B cell (primary cell): ENCODE results near the gene MAN1A2.

Experiments
- EZH2 ChIP-seq: IDR thresholded peaks from 2 replicates; pipeline ENCODE4 v1.6.1; 2012; ENCODE audit warnings: borderline replicate concordance, low read depth, mild to moderate bottlenecking, moderate library complexity, low read length; ENCODE audit not compliant: insufficient read depth, poor library complexity, severe bottlenecking
- TF ChIP-seq, protein P1 (sequence below): fragments of 200-600 bp; IDR thresholded peaks from one replicate; pipeline ENCODE4 v1.8.0; 2022; ENCODE audit warnings: antibody characterized with exemption, mild to moderate bottlenecking

GRCh38 chr1:117569856-117570255, 202.6 kb downstream of the MAN1A2 start:
- TF ChIP-seq, protein P1, sequence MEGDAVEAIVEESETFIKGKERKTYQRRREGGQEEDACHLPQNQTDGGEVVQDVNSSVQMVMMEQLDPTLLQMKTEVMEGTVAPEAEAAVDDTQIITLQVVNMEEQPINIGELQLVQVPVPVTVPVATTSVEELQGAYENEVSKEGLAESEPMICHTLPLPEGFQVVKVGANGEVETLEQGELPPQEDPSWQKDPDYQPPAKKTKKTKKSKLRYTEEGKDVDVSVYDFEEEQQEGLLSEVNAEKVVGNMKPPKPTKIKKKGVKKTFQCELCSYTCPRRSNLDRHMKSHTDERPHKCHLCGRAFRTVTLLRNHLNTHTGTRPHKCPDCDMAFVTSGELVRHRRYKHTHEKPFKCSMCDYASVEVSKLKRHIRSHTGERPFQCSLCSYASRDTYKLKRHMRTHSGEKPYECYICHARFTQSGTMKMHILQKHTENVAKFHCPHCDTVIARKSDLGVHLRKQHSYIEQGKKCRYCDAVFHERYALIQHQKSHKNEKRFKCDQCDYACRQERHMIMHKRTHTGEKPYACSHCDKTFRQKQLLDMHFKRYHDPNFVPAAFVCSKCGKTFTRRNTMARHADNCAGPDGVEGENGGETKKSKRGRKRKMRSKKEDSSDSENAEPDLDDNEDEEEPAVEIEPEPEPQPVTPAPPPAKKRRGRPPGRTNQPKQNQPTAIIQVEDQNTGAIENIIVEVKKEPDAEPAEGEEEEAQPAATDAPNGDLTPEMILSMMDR, result no peak
- TF ChIP-seq EZH2, result no peak
